ENCODE results near the gene PRKG1. TPM values are rescaled to one million over a fixed set of nuclear protein-coding genes. Genes with fewer than 3 reads are reported as not detected.

The PRKG1 gene
- total and polyA plus RNA-seq, 2 donors (not counting 1 experiment from before 2014, with no cell fraction given): 45.8 to 71.8 TPM

- no peak for DNase-seq (ENCODE audit: low read depth in 2 of 2)
- no peak overlapping the region for H3K4me3 ChIP-seq (replicated peaks in 1 of 4; ENCODE audit: control extremely low read depth in 1 of 4, insufficient read depth in 1 of 4, low read depth in 3 of 4, low read length in 4 of 4)
- H3K79me2 ChIP-seq (ENCODE audit: control insufficient read depth, insufficient read depth, low read length): no peaks in the 10 kb centered on the region
- H3K27ac ChIP-seq (ENCODE audit: insufficient read depth, low read length): no peak overlapping the region
- no peaks in the 10 kb centered on the region for H4K20me1 ChIP-seq (ENCODE audit: control insufficient read depth, extremely low read depth, insufficient read depth, low read length)
- no peaks in the 10 kb centered on the region for H3K9me3 ChIP-seq (ENCODE audit: control insufficient read depth, insufficient read depth, low read depth, low read length)
- no peak for TF ChIP-seq EZH2 (IDR thresholded peaks at IDR 0.05; ENCODE audit: low read length, missing control alignments)
- no peak for TF ChIP-seq CTCF (conservative IDR thresholded peaks at IDR 0.05 in 1 of 2, IDR thresholded peaks at IDR 0.05 in 1 of 2; ENCODE audit: low read depth in 1 of 2, low read length in 2 of 2)
- H3K4me2 ChIP-seq (ENCODE audit: extremely low read depth, insufficient read depth, low read length): no peak overlapping the region
- no peaks in the 10 kb centered on the region for H3K27me3 ChIP-seq (ENCODE audit: control insufficient read depth, insufficient read depth, low read length)
- no peaks in the 10 kb centered on the region for H3K4me1 ChIP-seq (ENCODE audit: control insufficient read depth, extremely low read depth, insufficient read depth, low read length)
- H3K9ac ChIP-seq (ENCODE audit: insufficient read depth, low read length): no peak overlapping the region
- no peaks in the 10 kb centered on the region for H3K36me3 ChIP-seq (ENCODE audit: control insufficient read depth, insufficient read depth, low read length)
- no peak overlapping the region for H2AFZ ChIP-seq (ENCODE audit: low read length)
Observed at GRCh38 chr10:51834548-51834947, 760.3 kb downstream of the PRKG1 start.

DNA sequence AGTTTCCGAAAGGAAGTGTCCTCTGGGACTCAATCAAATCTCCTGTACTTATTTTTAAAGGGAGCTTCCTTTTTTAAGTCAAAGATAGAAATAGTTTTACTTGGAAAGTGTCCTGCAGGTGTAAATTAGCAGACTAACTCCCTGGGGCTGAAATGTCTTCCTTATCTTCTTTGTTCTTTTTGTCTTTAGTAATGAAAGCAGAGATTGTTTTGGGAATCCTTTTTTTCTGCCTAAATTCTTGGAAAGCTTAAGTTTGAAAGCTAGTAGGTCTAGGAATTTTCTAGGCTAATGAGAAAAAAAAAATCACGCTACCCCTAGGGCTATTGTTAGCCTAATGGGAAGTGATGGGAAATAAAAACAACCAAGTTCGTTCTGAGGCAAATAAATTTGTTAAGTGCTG lies 764.2 kb downstream of the PRKG1 start:
- H3K9ac ChIP-seq (ENCODE audit: insufficient read depth, low read length): no peak overlapping the region
- no peak overlapping the region for H3K4me3 ChIP-seq (replicated peaks in 1 of 4; ENCODE audit: control extremely low read depth in 1 of 4, insufficient read depth in 1 of 4, low read depth in 3 of 4, low read length in 4 of 4)
- no peaks in the 10 kb centered on the region for H3K27me3 ChIP-seq (ENCODE audit: control insufficient read depth, insufficient read depth, low read length)
- no peak overlapping the region for H3K27ac ChIP-seq (ENCODE audit: insufficient read depth, low read length)
- DNase-seq (ENCODE audit: low read depth in 2 of 2): no peak
- H3K4me1 ChIP-seq (ENCODE audit: control insufficient read depth, extremely low read depth, insufficient read depth, low read length): no peaks in the 10 kb centered on the region
- H3K36me3 ChIP-seq (ENCODE audit: control insufficient read depth, insufficient read depth, low read length): no peaks in the 10 kb centered on the region
- TF ChIP-seq CTCF (conservative IDR thresholded peaks at IDR 0.05 in 1 of 2, IDR thresholded peaks at IDR 0.05 in 1 of 2; ENCODE audit: low read depth in 1 of 2, low read length in 2 of 2) (no peak), EZH2 (IDR thresholded peaks at IDR 0.05; ENCODE audit: low read length, missing control alignments) (no peak)
- no peak overlapping the region for H3K4me2 ChIP-seq (ENCODE audit: extremely low read depth, insufficient read depth, low read length)
- H3K79me2 ChIP-seq (ENCODE audit: control insufficient read depth, insufficient read depth, low read length): no peaks in the 10 kb centered on the region
- H4K20me1 ChIP-seq (ENCODE audit: control insufficient read depth, extremely low read depth, insufficient read depth, low read length): no peaks in the 10 kb centered on the region
- H2AFZ ChIP-seq (ENCODE audit: low read length): no peak overlapping the region
- H3K9me3 ChIP-seq (ENCODE audit: control insufficient read depth, insufficient read depth, low read depth, low read length): no peaks in the 10 kb centered on the region

DNA sequence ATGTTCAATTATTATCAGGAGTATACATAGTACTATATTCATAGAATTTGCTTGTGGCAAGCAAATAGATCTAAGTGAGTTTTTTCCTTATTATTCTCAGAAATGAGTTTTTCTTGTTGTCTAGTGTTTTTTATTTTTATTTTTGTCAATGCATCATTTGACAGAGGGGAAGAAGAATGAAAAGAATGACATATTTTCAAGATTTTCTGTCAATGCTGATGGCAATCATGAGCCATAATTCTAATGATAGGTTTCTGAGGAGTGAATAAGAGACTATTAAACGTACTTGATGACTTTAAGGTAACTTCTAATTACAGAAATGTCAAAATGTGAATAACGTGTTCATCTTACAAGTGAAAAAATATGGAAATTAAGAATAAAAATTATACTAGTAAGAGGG lies 769.7 kb downstream of the PRKG1 start:
- Histone ChIP-seq H3K4me2 (ENCODE audit: extremely low read depth, insufficient read depth, low read length) (no peak overlapping the region), H4K20me1 (ENCODE audit: control insufficient read depth, extremely low read depth, insufficient read depth, low read length) (no peaks in the 10 kb centered on the region), H3K27me3 (ENCODE audit: control insufficient read depth, insufficient read depth, low read length) (no peaks in the 10 kb centered on the region), H3K4me1 (ENCODE audit: control insufficient read depth, extremely low read depth, insufficient read depth, low read length) (no peaks in the 10 kb centered on the region), H3K79me2 (ENCODE audit: control insufficient read depth, insufficient read depth, low read length) (no peaks in the 10 kb centered on the region), H3K36me3 (ENCODE audit: control insufficient read depth, insufficient read depth, low read length) (no peaks in the 10 kb centered on the region), H3K4me3 (replicated peaks in 1 of 4; ENCODE audit: control extremely low read depth in 1 of 4, insufficient read depth in 1 of 4, low read depth in 3 of 4, low read length in 4 of 4) (no peak overlapping the region), H3K9ac (ENCODE audit: insufficient read depth, low read length) (no peak overlapping the region), H3K27ac (ENCODE audit: insufficient read depth, low read length) (no peak overlapping the region), H2AFZ (ENCODE audit: low read length) (no peak overlapping the region), H3K9me3 (ENCODE audit: control insufficient read depth, insufficient read depth, low read depth, low read length) (no peaks in the 10 kb centered on the region)
- no peak for DNase-seq (ENCODE audit: low read depth in 2 of 2)
- no peak for TF ChIP-seq CTCF (conservative IDR thresholded peaks at IDR 0.05 in 1 of 2, IDR thresholded peaks at IDR 0.05 in 1 of 2; ENCODE audit: low read depth in 1 of 2, low read length in 2 of 2)
- no peak for TF ChIP-seq EZH2 (IDR thresholded peaks at IDR 0.05; ENCODE audit: low read length, missing control alignments)
